ENCODE results near the gene PCDH20. TPM values are rescaled to one million over a fixed set of nuclear protein-coding genes. Genes with fewer than 3 reads are reported as not detected.
"Not testable (repeated sequence)": the region's sequence is repeated elsewhere in the genome, so short reads cannot be mapped to it uniquely, and the experiment has no call there.

The PCDH20 gene
- total RNA-seq, 2 donors from 2014 or later, result 0.99 to 1.3 TPM

GRCh38 chr13:61387694-61388093 is 28.0 kb downstream of the PCDH20 start:
- Histone ChIP-seq H3K36me3 (replicated peaks in 1 of 2; ENCODE audit: insufficient read depth in 1 of 2, low read depth in 2 of 2) (no peaks in the 10 kb centered on the region), H3K4me1 (no peaks in the 10 kb centered on the region), H3K27ac (no peak overlapping the region), H3K4me3 (no peak overlapping the region), H3K27me3 (no peaks in the 10 kb centered on the region), H3K9me3 (no peaks in the 10 kb centered on the region)
- WGBS, 2 donors, result 30 to 40% methylated on average over 3 of the region's 3 CpGs
- no peak for TF ChIP-seq CTCF (IDR thresholded peaks at IDR 0.05)
- no peak for TF ChIP-seq POLR2A (IDR thresholded peaks at IDR 0.05)
- intact Hi-C loops (cut with DNase I), result no loop called here
- ATAC-seq (no peak), DNase-seq (no peak)

- no peaks in the 10 kb centered on the region for H3K9me3 ChIP-seq
- ATAC-seq, result no peak
- 51 to 59% methylated on average over 2 of the region's 2 CpGs for WGBS, 2 donors
- TF ChIP-seq POLR2A (IDR thresholded peaks at IDR 0.05) (no peak), CTCF (IDR thresholded peaks at IDR 0.05) (no peak)
- H3K27ac ChIP-seq, result no peak overlapping the region
- H3K36me3 ChIP-seq (replicated peaks in 1 of 2; ENCODE audit: insufficient read depth in 1 of 2, low read depth in 2 of 2), result no peaks in the 10 kb centered on the region
- intact Hi-C loops (cut with DNase I), result no loop called here
- H3K4me1 ChIP-seq, result no peaks in the 10 kb centered on the region
- no peak overlapping the region for H3K4me3 ChIP-seq
- H3K27me3 ChIP-seq, result no peaks in the 10 kb centered on the region
- no peak for DNase-seq
These were observed 32.5 kb downstream of the PCDH20 start for GRCh38 chr13:61383111-61383510.

GRCh38 chr13:61370520-61370919 is 45.1 kb downstream of the PCDH20 start:
- Histone ChIP-seq H3K27ac (no peak overlapping the region), H3K36me3 (replicated peaks in 1 of 2; ENCODE audit: insufficient read depth in 1 of 2, low read depth in 2 of 2) (no peaks in the 10 kb centered on the region), H3K9me3 (no peaks in the 10 kb centered on the region), H3K4me3 (no peak overlapping the region), H3K4me1 (no peaks in the 10 kb centered on the region), H3K27me3 (no peaks in the 10 kb centered on the region)
- WGBS, 2 donors, result 38 to 41% methylated on average over 3 of the region's 3 CpGs
- DNase-seq (no peak), ATAC-seq (no peak)
- no peak for TF ChIP-seq POLR2A (IDR thresholded peaks at IDR 0.05)
- TF ChIP-seq CTCF (IDR thresholded peaks at IDR 0.05), result no peak
- intact Hi-C loops (cut with DNase I), result no loop called here

- ATAC-seq; H3K27me3 ChIP-seq; H3K9me3 ChIP-seq; H3K36me3 ChIP-seq (replicated peaks in 1 of 2; ENCODE audit: insufficient read depth in 1 of 2, low read depth in 2 of 2); H3K4me3 ChIP-seq; H3K4me1 ChIP-seq; DNase-seq; H3K27ac ChIP-seq; intact Hi-C loops (cut with DNase I): not testable (repeated sequence)
- 41 to 83% methylated on average over 2 to 5 of the region's 5 CpGs for WGBS, 2 donors
These were observed 51.0 kb downstream of the PCDH20 start for GRCh38 chr13:61364690-61365089.

- H3K4me1 ChIP-seq, result no peaks in the 10 kb centered on the region
- DNase-seq (no peak), ATAC-seq (no peak)
- no peaks in the 10 kb centered on the region for H3K9me3 ChIP-seq
- H3K27me3 ChIP-seq, result no peaks in the 10 kb centered on the region
- H3K27ac ChIP-seq, result no peak overlapping the region
- TF ChIP-seq POLR2A (IDR thresholded peaks at IDR 0.05) (no peak), CTCF (IDR thresholded peaks at IDR 0.05) (no peak)
- H3K4me3 ChIP-seq, result no peak overlapping the region
- H3K36me3 ChIP-seq (replicated peaks in 1 of 2; ENCODE audit: insufficient read depth in 1 of 2, low read depth in 2 of 2), result no peaks in the 10 kb centered on the region
- intact Hi-C loops (cut with DNase I), result no loop called here
These were observed 53.1 kb downstream of the PCDH20 start for GRCh38 chr13:61362522-61362921.
